MV-4-11 (cell line): ENCODE measurements around the gene SKIL.
A peak's percentile ranks its signal among the peaks of the same experiment; 100 is the strongest.
"Not testable (repeated sequence)": the region's sequence is repeated elsewhere in the genome, so short reads cannot be mapped to it uniquely, and the experiment has no call there.

Source experiments
- DNase-seq: peaks from one replicate; lab custom pipeline; 2025; lab: John Stamatoyannopoulos, UW

The SKIL gene

DNA sequence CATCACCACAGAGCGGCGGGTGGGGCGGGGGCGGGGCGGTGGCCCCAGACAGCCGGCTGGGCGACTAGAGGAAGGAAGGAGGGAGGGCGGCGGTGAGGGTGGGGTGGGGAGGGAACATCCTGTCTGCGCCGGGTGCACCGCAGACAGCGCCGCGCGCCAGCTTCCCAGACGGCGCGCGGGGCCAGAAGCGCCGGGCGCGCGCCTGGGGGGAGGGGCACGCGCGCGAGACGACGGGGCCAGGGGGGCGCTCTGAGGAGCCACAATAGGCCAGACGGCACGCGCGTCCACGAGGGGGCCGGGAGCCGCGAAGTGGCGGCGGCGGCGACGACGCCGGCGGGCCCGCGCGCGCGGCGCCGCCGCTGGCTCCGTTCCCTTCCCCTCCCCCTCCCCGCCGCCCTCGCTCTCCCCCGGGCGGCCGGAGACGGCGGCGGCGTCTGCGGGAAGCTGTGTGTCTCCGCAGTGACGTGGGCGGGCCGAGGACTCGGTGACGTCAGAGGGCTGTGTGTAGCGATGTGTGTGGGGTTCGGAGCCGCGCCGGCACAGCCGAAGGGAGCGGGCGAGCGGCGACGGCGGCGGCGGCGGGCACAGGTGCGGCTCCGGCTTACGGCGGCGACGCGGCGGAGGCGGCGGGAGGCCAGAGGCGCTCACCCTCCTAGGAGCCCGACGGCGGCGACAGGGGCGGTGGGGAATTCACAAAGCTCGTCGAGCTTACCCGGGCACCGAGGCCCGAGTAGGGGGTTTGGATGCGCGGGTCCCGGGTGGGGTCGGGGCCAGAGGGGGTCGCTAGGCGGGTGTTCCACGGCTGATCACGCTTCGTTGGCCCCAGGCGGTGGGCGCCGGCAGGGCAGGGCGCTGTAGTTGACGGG, at the start of gene SKIL:
Gene SKIL, plus strand, starts transcription at position 540 of the 866 bp plus-strand sequence. CDS start 2,617 bp downstream, outside the sequence.
- peak; percentile 87 for DNase-seq

GRCh38 chr3:170309046-170309445, 48.5 kb upstream of the SKIL start:
- no peak for DNase-seq

DNA sequence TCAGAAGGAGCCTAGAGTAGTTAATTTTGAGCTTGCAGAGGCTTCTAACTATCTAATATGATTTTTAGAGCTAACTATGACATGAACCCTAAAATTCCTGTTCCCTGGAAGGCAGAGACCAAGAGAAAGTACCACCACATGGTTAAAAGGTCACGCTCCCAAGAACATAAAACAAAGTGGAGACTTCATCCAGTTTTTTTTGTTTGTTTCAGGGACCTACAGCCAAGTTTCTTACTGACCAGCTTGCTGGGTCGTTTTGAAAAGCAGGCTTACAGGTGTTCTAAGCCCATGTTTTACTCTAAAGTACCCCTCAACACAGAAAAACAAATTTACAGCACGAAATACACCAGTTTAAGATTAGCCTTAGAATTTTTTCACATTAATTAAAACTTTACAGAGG, 39.6 kb upstream of the SKIL start:
- no peak for DNase-seq

- DNase-seq: no peak
Measured at GRCh38 chr3:170320461-170321121, 36.9 kb upstream of the SKIL start.

DNA sequence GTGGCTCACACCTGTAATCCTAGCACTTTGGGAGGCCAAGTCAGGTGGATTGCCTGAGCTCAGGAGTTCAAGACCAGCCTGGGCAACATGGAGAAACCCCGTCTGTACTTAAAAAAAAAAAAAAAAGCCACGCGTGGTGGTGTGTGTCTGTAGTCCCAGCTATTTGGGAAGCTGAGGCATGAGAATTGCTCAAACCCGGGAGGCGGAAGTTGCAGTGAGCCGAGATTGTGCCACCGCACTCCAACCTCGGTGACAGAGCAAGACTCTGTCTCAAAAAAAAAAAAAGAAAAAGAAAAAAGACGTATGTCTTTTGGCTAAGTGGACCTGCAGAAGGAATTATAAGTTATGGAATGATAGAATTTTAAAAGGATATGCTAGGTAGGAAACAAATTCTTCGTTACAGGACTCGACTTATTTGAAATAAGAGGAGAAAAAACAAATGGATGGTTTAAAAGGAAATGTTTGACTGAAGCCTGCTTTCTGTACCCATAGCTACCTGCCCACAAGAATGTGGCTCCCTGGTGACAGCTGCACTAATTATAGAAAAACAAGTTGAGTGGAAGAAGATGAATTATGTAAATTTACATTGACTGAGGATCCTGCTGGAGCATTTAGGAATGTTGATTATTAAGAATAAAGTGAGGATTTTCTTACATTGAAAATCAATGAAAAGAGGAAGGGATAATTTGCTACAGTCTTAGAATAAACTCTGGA, 36.0 kb upstream of the SKIL start:
- DNase-seq: peak; percentile 45

DNA sequence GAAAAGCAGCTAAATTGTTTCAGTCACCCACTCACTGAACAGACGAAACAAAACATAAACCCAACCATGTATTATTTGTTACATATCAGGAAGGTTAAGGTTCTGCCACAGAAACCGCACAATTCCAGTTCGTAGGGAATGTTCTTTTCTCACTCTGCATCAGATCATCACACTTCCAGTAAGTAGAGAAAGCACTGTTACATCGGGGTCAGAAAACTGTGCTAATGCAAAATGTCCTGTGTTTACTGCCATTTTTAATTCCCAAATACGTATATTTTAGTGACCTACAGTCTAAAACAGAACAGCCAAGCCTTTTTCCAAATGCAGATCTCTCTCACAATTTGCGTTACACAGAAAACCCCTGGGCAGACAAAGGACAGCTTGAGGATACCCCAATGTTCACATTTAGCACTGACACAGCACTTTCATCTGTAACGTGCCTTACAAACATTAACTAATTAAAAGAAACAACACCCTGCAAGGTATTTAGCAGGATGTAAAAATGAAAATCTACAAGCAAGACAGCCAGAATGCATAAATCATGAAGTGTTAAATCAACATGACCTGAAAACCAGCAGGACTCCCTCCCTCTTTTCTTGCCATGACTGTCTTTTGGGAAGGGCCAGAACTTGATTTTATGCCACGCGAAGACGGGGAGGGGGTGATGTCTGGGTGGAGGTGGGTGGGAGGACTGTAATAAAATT, 34.8 kb upstream of the SKIL start:
- DNase-seq: no peak

- no peak for DNase-seq
Measured at GRCh38 chr3:170323331-170323730, 34.2 kb upstream of the SKIL start.

GRCh38 chr3:170324962-170325361, 32.6 kb upstream of the SKIL start:
- DNase-seq: no peak

DNA sequence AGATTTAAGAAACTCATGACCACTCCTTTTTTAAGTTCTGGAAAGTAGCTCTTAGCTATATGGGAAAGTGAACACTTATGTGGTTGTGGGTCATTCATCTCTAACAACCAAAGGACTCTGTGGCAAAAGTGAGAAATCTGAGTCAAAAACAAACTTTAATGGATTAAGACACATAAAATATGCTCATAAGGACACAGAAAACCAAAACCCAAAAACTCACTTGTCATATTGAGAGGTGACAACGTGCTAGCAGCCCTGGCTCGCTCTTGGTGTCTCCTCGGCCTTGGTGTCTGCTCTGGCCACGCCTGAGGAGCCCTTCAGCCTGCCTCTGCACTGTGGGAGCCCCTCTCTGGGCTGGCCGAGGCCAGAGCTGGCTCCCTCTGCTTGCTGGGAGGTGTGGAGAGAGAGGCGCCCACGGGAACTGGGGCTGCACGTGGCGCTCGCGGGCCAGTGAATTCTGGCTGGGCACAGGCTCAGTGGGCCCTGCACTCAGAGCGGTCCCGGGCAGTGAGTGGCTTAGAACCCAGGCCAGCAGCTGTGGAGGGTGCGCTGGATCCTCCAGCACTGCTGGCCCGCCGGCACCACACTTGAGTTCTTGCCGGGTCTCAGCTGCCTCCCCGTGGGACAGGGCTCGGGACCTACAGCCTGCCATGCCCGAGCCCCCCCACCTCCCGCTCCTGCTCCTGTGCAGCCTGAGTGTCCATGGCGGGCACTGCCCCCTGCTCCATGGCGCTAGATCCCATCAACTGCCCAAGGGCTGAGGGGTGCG, 30.3 kb upstream of the SKIL start:
- no peak for DNase-seq

DNA sequence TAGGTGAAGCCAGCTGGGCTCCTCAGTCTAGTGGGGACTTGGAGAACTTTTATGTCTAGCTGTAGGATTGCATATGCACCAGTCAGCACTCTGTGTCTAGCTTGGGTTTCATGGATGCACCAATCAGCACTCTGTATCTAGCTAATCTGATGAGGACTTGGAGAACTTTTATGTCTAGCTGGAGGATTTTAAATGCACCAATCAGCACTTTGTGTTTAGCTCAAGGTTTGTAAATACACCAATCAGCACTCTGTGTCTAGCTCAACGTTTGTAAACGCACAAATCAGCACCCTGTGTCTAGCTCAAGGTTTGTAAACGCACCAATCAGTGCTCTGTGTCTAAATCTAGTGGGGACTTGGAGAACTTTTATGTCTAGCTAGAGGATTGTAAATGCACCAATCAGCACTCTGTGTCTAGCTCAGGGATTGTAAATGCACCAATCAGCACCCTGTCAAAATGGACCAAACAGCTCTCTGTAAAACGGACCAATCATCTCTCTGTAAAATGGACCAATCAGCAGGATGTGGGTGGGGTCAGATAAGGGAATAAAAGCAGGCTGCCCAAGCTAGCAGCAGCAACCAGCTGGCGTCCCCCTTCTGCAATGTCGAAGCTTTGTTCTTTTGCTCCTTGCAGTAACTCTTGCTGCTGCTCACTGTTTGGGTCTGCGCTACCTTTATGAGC, 29.5 kb upstream of the SKIL start:
- not testable (repeated sequence) for DNase-seq

DNA sequence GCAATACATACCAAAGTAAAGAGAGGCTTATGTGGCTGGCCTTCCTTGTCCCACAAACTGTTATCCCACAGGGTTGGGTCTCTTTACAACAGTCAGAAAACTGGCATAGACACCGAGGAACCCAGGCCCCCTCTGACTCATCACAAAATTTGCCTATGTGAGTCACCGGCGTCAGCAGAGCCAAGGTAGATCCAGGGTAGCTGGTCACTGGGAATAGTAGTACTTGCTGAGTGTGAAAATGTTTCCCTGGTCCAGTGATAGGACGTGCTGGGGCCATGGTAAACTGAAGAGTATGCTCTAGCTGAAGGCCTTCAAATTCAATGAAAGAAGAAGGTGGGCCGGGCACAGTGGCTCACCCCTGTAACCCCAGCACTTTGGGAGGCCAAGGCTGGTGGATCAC, 27.1 kb upstream of the SKIL start:
- no peak for DNase-seq

GRCh38 chr3:170331143-170331542, 26.4 kb upstream of the SKIL start:
- DNase-seq: no peak

DNA sequence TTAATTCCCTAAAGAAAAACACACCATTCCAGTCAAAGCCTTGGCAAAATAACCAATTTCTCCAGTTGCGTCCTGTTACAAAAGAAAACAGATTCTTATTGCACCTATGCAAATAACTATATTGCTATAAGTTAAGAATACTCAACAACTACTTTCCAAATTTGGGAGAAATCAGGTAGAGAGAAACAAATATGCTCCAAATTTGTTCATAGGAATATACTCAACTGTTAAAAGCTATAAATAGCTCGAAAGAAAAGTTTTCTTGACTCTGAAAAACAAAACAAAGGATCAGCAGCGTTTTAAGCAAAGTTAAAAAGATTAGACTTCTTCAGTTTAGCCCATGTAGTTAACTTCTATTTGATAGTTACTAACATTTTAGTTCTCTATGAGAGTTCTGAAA, 20.1 kb upstream of the SKIL start:
- no peak for DNase-seq

DNA sequence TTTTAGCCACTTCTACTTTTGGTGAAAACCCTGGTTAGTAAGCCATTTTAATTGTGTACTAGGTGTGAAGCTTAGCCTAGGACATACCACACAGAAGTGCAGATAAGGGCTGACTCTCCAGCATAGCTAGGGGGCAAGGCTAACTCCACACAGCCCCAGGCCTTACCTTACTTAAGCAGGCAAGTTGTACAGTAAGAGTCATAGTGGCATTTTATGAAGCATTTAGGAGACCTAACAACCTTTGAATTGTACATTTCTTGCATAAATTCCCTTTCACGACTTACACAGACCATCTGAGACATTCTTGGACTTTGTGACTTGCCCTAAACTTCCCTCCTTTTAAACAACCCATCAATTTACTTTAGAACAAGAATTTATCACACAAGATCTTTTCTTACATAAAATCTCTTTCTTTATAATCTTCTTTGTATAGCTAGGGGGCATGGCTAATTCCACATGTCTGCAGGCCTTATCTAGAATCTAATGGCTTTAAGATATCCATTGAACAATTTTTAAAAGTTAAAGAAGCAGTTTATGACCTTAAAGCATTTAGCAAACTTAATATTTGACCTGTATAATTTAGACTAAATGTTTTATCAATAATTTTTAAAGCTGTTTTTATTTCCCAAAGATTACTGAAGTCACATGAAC, 18.7 kb upstream of the SKIL start:
- DNase-seq: no peak

GRCh38 chr3:170342273-170342672, 15.2 kb upstream of the SKIL start:
- not testable (repeated sequence) for DNase-seq

GRCh38 chr3:170343859-170344258, 13.7 kb upstream of the SKIL start:
- DNase-seq: not testable (repeated sequence)

DNA sequence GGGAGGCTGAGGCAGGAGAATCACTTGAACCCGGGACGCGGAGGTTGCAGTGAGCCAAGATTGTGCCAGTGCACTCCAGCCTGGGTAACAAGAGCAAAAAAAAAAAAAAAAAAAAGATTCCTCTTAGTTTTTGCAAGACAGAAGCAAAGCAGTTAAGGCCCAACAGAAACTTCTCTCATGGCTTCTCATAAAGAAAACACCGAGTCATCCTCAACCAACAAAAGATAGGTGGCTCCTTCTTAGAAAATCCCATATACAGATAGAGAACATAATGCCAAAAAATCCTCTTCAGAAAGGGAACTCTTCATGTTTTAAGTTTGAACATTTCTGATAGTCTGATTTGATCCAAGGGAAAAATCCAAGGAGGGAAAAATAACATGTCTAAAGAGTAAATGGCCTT, 12.5 kb upstream of the SKIL start:
- no peak for DNase-seq

- DNase-seq: no peak
Measured at GRCh38 chr3:170346481-170347392, 10.8 kb upstream of the SKIL start.
